Natural killer cell (primary cell): Measurements from ENCODE around the gene ZNF592. TPM values are rescaled to one million over a fixed set of nuclear protein-coding genes. Genes with fewer than 3 reads are reported as not detected.

Experiments
- ATAC-seq, 3 donors: fragments of 150-1000 bp in 2 of 3; fragments of 200-7000 bp in 1 of 3; cut with Tn5 transposase; 1 replicate in 1 of 3; 2 replicates in 2 of 3; pipeline ENCODE4 v1.10.0; 2021; ENCODE audit warnings: mild to moderate bottlenecking in 2 of 3, moderate library complexity in 2 of 3
- DNase-seq, 2 donors: peaks; one replicate each; pipeline versions ENCODE4 v3.0.0 to v3.0.0-alpha.2; 2013 to 2021; ENCODE audit warnings: mixed read lengths in 1 of 2
- H3K27ac ChIP-seq: one replicate; pipeline ENCODE4 v1.5.1; 2013; ENCODE audit warnings: mild to moderate bottlenecking, low read length
- H3K27me3 ChIP-seq: one replicate; pipeline ENCODE4 v1.6.1; 2013; ENCODE audit warnings: low read length; ENCODE audit not compliant: control insufficient read depth, insufficient read depth
- H3K36me3 ChIP-seq: one replicate; pipeline ENCODE4 v1.6.1; 2013; ENCODE audit warnings: low read length; ENCODE audit not compliant: control insufficient read depth, insufficient read depth
- H3K4me1 ChIP-seq: one replicate; pipeline ENCODE4 v1.6.1; 2013; ENCODE audit warnings: low read length; ENCODE audit not compliant: control insufficient read depth, insufficient read depth
- H3K4me3 ChIP-seq: one replicate; pipeline ENCODE4 v1.5.1; 2013; ENCODE audit warnings: low read length
- H3K9me3 ChIP-seq: one replicate; pipeline ENCODE4 v1.6.1; 2013; ENCODE audit warnings: low read length; ENCODE audit not compliant: control insufficient read depth, insufficient read depth
- H3K27ac Mint-ChIP-seq, 2 donors: one replicate each; pipeline ENCODE4 v1.8.0; 2022; ENCODE audit warnings: mild to moderate bottlenecking in 2 of 2, mixed read lengths in 2 of 2, moderate library complexity in 1 of 2
- H3K27me3 Mint-ChIP-seq, 2 donors: one replicate each; pipeline ENCODE4 v1.8.0; 2022; ENCODE audit warnings: low read depth in 2 of 2, mixed read lengths in 2 of 2
- H3K36me3 Mint-ChIP-seq: one replicate; pipeline ENCODE4 v1.8.0; 2022; ENCODE audit warnings: mixed read lengths
- H3K4me1 Mint-ChIP-seq, 2 donors: one replicate each; pipeline ENCODE4 v1.8.0; 2022; ENCODE audit warnings: mixed read lengths in 2 of 2
- H3K4me3 Mint-ChIP-seq: one replicate; pipeline ENCODE4 v1.8.0; 2022; ENCODE audit warnings: mild to moderate bottlenecking, moderate library complexity, mixed read lengths
- H3K9me3 Mint-ChIP-seq, 2 donors: one replicate each; pipeline ENCODE4 v1.8.0; 2022; ENCODE audit warnings: mixed read lengths in 2 of 2
- WGBS: methylation state at CpG from one replicate; pipeline ENCODE4 v1.1.7; 2013; ENCODE audit warnings: missing lambda C conversion rate; ENCODE audit not compliant: insufficient coverage; 5-methylcytosine and 5-hydroxymethylcytosine counted together
- intact Hi-C: fragments of 100-400 bp; cut with micrococcal nuclease; formaldehyde crosslinking; loops from one replicate; pipeline ENCODE4 v1.14.2; 2022
- total RNA-seq, 4 donors: library from RNA; stranded (reverse); fragments of 120-200 nt in 1 of 4; gene quantifications; one replicate each; pipeline versions ENCODE4 v1.2.3 to v1.2.4, GENCODE V29; 2013 to 2022
- TF ChIP-seq, protein P1 (sequence below): fragments of 200-600 bp; IDR thresholded peaks from one replicate; pipeline ENCODE4 v1.8.0; 2022; ENCODE audit warnings: antibody characterized with exemption

Gene ZNF592
- total RNA-seq, 3 donors from 2014 or later (not counting 1 experiment from before 2014, with no cell fraction given): 38.0 to 43.8 (median 39.1) TPM

GRCh38 chr15:84810073-84810840, 61.9 kb downstream of the ZNF592 start:
- H3K4me1 ChIP-seq: no peaks in the 10 kb centered on the region
- intact Hi-C loops: no loop called here
- H3K27ac Mint-ChIP-seq: peak overlapping the region in 1 of 2 donors; percentile 55

DNA sequence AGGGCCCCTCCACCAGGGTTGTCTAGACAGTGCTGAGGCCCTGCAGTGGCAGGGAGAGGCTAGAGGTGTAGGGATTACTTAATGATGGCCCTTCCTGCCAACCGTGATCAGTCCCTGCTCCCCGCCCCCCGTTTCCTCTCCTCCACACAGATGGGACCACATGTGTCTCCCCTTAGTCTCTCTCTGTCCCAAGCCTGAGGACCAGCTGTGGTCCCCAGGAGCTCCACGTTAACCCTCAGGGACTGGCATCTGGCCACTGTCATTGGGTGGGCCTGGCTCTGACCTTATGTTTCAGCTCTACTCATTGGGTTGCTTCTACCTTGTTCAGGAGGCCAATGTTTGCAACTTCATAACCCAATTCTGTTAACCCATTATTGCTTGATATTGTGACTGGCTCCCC, 62.8 kb downstream of the ZNF592 start:
- H3K4me3 Mint-ChIP-seq: no peak overlapping the region
- no peak for DNase-seq
- 80% methylated on average over 4 of the region's 4 CpGs for WGBS

More at GRCh38 chr15:84810073-84810840, 61.9 kb downstream of the ZNF592 start:
- Histone ChIP-seq H3K27ac (no peak overlapping the region), H3K4me3 (no peak overlapping the region), H3K27me3 (no peaks in the 10 kb centered on the region), H3K9me3 (no peaks in the 10 kb centered on the region), H3K36me3 (peaks cover under 1% of the 10 kb centered on the region)
- TF ChIP-seq, protein P1, sequence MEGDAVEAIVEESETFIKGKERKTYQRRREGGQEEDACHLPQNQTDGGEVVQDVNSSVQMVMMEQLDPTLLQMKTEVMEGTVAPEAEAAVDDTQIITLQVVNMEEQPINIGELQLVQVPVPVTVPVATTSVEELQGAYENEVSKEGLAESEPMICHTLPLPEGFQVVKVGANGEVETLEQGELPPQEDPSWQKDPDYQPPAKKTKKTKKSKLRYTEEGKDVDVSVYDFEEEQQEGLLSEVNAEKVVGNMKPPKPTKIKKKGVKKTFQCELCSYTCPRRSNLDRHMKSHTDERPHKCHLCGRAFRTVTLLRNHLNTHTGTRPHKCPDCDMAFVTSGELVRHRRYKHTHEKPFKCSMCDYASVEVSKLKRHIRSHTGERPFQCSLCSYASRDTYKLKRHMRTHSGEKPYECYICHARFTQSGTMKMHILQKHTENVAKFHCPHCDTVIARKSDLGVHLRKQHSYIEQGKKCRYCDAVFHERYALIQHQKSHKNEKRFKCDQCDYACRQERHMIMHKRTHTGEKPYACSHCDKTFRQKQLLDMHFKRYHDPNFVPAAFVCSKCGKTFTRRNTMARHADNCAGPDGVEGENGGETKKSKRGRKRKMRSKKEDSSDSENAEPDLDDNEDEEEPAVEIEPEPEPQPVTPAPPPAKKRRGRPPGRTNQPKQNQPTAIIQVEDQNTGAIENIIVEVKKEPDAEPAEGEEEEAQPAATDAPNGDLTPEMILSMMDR: no peak
- Mint-ChIP-seq H3K9me3 (no peaks in the 10 kb centered on the region), H3K4me3 (no peak overlapping the region), H3K4me1 (peaks cover 0 to 9% of the 10 kb centered on the region in 2 donors), H3K27me3 (peaks cover under 1 to 3% of the 10 kb centered on the region in 2 donors), H3K36me3 (no peaks in the 10 kb centered on the region)
- no peak for ATAC-seq
- 96% methylated on average over 7 of the region's 7 CpGs for WGBS
- DNase-seq: no peak

GRCh38 chr15:84811828-84812227, 63.4 kb downstream of the ZNF592 start:
- peaks cover 4% of the 10 kb centered on the region for H3K27me3 ChIP-seq
- peaks cover 11% of the 10 kb centered on the region in 2 donors for H3K27me3 Mint-ChIP-seq
- intact Hi-C loops: no loop called here
- peaks cover 0 to 11% of the 10 kb centered on the region in 2 donors for H3K4me1 Mint-ChIP-seq
- no peak overlapping the region for H3K4me3 ChIP-seq
- no peaks in the 10 kb centered on the region for H3K36me3 ChIP-seq
- ATAC-seq: no peak
- H3K4me1 ChIP-seq: peaks cover 1% of the 10 kb centered on the region
- no peaks in the 10 kb centered on the region for H3K9me3 ChIP-seq
- no peaks in the 10 kb centered on the region for H3K9me3 Mint-ChIP-seq
- no peak overlapping the region for H3K27ac ChIP-seq
- TF ChIP-seq, protein P1: no peak
- no peak overlapping the region for H3K4me3 Mint-ChIP-seq
- no peak for DNase-seq
- no peak overlapping the region for H3K27ac Mint-ChIP-seq
- no peaks in the 10 kb centered on the region for H3K36me3 Mint-ChIP-seq

More for the DNA sequence above, 62.8 kb downstream of the ZNF592 start:
- Histone ChIP-seq H3K4me3 (no peak overlapping the region), H3K27me3 (no peaks in the 10 kb centered on the region), H3K9me3 (no peaks in the 10 kb centered on the region), H3K36me3 (no peaks in the 10 kb centered on the region), H3K4me1 (no peaks in the 10 kb centered on the region), H3K27ac (no peak overlapping the region)
- H3K4me1 Mint-ChIP-seq: peaks cover 0 to 11% of the 10 kb centered on the region in 2 donors
- peaks cover 7 to 11% of the 10 kb centered on the region in 2 donors for H3K27me3 Mint-ChIP-seq
- H3K36me3 Mint-ChIP-seq: no peaks in the 10 kb centered on the region
- ATAC-seq: no peak
- TF ChIP-seq, protein P1: no peak
- intact Hi-C loops: no loop called here
- H3K9me3 Mint-ChIP-seq: no peaks in the 10 kb centered on the region
- no peak overlapping the region for H3K27ac Mint-ChIP-seq
